T-helper 22 cell (primary cell): ENCODE measurements around the gene GPR4.
"Not testable (repeated sequence)": the region's sequence is repeated elsewhere in the genome, so short reads cannot be mapped to it uniquely, and the experiment has no call there.

Experiments used
- DNase-seq: peaks from one replicate; pipeline ENCODE4 v3.0.0-alpha.2; 2020; ENCODE audit warnings: low read depth

Gene GPR4

DNA sequence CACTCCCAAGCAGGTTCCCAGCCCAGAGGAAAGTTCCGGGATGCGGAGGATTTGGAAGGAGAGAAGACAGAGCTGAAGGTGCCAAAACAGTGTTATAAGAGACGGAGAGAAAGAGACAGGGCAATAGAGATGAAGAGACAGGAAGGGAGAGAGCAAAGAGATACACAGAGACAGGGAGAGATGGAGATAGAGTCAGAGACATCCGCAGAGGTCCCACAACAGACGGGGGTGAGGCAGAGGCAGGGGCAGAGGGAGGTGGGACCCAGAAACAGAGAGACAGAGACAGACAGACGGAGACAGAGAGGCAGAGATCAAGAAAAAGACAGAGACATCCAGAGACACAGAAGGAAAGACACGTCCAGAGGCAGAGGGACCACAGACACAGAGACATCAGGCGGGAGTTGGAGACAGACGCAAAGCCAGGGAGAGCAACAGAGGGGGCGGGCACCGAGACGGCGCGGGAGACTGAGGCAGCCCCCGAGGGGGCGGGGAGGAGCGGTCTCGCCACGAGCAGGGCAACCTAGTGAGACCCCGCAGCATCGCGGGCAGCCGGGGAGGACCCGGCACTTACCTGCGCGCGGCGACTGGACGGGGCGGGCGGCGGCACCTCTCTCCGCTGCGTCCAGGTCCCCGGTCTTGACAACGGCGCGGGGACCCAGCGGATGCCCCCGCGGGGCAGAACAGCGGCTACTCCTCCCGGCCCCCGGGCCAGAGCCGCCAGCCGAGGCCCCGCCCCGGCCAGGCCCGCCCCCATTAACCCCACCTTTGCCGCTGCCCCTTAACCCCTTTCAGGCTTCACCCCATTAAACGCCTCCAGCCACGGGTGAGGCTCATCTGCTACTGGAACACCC, at the start of gene GPR4:
TSS of gene GPR4 (minus strand) at position 689 of the 851 bp plus-strand sequence. CDS start 10,346 bp downstream, outside the sequence.
- DNase-seq, result no peak

DNA sequence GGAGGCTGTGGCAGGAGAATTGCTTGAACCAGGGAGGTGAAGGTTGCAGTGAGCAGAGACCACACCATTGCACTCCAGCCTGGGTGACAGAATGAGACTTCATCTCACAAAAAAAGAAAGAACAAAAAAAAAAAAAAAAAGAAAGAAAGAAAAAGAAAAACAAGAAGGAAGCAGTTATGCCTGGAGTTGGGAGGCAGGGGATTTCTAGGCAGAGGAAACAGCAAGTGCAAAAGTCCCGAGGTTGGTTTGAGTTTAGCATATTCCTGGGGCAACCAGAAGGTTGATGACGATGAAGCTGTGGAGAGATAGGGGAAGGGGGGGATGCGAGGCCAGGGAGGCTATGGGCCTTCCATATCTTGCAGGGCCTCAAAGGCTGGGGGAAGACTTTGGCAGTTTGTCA, 48.7 kb upstream of the GPR4 start:
- DNase-seq, result no peak

DNA sequence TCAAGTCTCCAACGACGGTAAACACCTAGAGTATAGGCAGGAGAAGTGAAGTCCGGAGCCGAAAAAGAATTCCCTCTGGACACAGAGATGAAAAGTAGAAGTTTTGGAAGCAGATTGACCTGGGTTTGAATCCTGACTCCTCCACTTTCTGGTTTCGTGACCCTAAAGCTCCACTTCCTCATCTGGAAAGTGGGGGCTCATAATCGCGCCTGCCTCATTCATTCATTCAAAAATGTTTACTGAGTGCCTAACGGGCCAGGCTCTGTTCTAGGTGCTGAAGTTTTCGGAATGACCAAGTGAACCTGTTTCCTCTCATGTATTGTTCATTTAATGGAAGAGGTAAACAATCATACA, 44.3 kb upstream of the GPR4 start:
- DNase-seq, result no peak

DNA sequence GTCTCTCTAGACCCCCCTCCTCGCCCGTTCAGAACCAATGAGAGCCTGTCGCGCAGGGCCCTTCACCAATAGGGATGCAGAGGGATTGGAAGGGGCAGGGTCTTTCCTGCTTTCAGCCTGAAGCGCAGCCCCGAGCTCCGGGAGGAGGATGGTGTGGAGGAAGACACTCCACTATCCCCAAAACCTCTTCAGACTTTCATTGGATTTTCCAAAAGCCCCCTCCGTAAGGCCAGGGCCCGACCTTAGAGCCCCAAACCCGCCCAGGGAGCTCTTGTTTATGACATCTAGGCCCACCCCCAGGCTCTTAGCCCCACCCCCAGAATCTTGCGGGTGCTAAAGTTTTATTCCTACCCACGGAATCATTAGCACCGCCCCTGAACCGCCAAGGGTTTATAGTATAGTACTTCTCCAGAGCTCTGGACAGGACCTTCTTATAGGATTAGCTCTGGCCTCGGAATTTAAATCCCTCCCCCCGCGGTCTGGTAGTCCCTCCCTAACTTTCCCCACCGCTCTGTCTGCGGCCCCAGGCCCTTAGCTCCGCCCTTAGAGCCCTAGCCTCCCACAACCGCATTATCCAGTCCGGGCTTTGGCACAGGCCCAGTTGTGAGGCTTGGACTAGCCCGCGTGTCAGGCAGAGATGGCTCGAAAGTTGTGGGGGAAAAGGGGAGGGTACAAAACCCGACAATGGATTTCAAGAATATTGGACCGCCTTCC, 43.8 kb upstream of the GPR4 start:
- DNase-seq, result peak; percentile 61

DNA sequence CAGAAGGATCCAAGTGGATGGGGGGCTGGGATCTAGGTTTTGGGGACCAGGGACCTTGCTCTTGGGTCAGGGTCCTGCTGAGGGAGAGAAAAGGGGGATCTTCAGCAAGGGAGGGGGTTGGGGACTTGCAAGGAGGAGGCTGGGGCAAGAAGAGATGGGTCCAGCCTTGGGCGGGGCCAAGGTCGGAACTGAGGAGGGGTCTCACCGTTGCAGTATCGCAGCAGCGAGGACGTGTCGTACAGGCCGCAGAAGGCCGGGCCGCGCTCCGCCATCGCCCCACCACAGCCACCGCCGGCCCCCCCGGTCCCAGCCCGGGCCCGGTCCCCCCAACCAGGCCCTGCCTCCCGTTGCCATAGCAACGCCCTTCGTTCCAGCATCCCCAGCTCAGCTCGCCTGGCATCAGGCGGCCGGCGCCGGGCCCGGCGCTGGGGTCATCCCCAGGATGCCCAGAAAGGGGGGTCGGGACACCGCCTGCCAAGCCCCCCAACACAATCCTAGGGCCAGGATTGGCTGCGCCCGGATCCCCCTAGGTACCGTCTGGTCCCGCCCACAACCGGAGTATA, 43.1 kb upstream of the GPR4 start:
- no peak for DNase-seq

DNA sequence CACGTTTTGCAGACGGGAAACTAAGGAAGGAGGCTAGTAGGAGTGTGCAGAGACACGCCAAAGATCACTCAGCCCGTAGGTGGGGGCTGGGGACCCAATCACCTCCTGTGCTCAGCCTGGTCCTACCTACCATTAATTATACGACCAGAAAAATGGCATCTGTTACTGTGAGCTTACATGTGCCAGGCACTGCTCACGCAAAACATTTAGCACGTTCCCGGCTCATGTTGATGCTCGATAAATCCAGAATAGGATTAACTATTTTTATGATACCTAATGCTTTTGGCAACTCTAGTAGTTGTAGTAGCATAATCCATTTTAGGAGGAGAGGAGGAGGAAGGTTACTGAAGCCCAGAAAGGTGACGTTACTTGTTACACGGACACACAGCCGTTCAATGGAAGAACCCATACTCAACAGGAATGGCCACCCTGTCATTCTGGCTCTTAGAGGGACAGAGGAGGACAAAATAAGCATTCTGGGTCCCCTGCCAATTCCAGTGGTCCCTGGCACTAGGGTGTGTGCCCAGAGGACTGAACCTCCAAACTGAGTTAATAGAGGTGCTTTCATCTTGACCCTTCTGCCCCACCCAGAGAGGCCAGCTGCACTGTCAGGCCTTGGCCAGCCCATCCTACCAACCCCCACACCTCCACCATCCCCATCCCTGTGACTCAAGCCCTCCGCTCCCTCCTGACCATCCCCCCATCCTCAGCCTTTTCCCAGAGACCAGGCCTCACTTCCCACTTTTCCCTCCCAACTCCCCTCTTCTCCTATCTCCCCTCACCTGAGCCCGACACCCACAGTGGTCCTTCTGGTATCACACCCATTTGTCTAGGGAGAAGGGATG, 42.1 kb upstream of the GPR4 start:
- no peak for DNase-seq

DNA sequence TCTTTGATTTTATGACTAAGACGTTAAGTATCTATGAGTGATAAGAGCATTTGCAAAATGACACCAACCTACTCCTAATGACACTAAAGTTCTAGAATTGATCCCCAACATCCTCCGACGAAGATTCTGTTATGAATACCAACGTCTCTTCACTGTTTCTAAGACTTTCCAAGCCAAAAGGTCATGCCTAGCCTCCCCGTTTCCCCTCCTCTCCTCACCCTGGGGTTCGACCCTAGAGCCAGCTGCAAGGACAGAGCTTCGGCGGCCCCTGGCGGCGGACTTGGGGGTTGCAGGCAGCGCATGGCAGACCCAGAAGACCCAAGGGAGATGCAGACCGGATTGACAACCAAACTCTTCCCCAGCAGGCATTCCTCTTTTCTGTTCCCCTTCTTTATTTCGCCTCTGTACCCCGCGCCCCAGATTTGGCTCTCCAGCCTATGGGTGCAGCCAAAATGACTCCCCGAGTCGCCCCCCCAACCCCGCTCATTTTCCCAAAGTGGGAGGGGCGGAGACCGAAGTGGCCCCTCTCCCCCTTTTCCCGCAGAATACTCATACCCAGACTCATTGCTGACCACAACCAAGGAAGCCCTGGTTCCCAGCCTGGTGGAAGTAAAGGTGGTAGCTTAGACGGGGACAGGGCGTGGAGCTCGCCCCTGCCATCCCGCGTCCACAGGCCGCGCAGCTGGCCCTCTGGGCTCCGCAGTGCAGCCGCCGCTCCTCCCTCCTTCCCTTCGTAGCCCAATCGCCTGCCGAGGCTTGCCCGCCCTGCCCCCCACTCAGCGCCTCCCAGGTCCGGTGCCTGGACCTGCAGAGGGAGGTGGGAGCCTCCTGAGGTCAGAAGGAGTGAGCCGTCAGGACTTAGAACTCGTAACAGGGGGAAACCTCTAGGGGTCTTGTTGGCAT, 41.3 kb upstream of the GPR4 start:
- peak; percentile 60 for DNase-seq

DNA sequence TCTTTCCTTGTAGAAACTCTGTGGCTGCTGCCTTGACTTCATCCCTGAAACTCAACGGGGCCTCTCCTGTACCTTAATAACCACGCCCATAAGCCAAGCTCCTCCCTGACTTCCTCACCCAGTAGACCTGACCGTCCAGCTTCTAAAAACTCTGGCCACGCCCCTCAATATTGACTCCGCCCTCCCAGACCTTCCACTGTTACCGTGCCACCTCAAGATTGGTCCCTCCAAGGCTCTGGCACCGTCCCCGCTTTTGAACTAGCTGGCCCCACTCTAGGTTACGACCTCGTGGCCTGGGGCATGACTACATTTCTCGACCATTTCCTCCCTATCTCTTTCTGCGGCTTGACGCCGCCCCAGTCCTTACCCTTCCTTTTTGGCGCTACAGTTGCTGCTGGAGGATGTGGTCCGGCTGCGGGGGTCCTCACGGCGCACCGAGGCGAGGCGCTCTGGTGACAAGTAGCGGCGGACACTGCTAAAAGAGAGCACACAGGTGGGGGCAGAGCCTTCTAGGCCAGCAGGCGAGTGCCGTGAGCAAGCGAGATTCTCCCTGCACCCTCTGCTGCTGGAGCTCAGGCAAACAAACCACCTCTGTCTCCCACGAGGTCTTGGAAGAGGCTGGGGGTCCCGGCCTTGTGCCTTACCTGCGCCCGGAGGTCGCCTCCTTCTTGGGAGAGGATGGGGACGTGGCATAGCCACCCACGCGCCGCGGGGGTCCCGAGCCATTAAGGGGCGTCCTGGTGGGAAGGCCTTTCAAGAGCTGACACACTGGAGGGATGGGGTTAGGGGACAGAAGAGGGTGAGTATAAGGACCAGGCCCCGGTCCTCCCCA, 39.5 kb upstream of the GPR4 start:
- peak; percentile 43 for DNase-seq

DNA sequence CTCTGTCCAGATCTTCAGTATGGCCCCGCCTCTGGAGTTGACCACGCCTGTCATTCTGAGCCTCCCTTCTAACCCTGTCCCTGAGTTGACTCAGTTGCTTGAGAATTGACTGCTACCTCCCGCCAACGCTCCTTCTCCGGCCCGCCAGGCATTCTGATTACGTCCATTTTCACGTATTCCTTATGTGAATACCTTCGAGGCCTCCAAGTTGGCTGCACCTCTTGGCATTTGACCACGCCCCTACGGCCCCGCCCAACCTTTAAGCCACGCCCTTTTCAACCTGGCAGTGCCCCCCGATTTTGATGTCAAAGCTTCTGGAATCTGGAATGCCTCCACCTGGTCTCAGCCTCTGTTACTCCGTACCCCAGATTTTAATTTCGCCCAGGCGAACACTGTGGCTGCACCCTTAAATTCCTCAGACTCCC, 38.8 kb upstream of the GPR4 start:
- no peak for DNase-seq

DNA sequence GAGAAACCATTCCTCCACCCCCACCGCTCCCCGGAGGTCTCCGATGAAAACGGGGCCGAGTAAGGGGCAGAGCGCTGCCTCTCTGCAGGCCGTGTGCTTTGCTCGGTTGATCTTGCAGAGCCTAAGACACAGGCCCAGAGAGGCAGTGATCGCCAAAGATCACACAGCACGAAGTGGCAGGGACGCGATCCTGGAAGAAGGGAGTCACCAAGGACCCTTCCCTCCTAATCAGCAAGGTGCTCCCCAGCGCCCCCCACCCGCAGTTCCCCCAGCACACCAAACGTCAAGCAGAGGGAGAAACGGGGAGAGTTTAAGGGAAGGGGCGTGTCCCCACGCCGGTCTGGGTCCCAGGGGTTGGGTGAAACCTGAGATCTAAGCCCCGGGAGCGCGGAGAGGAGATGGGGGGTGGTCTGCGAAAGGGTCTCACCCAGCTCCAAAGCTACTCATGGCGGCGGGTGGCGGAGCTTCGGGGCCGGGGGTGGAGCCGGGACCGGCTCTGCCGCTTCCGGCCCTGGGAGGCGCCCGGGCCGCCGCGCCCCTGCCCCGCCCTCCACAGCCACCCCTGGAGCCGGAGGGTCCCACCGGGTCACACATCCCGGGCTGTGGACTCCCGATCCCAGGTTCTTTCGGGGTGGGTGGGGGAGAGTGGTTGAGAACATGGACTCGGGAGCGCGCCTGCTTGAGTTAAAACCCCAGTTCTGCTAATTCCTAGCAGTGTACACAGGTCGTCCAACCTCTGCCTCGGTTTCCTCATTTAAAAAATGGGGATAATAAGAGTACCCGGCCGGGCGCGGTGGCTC, 37.1 kb upstream of the GPR4 start, which contains the start of gene EML2:
TSS of gene EML2 (minus strand) at position 468 of the 800 bp plus-strand sequence. CDS start at position 447, 21 bp downstream.
- peak; percentile 30 for DNase-seq

DNA sequence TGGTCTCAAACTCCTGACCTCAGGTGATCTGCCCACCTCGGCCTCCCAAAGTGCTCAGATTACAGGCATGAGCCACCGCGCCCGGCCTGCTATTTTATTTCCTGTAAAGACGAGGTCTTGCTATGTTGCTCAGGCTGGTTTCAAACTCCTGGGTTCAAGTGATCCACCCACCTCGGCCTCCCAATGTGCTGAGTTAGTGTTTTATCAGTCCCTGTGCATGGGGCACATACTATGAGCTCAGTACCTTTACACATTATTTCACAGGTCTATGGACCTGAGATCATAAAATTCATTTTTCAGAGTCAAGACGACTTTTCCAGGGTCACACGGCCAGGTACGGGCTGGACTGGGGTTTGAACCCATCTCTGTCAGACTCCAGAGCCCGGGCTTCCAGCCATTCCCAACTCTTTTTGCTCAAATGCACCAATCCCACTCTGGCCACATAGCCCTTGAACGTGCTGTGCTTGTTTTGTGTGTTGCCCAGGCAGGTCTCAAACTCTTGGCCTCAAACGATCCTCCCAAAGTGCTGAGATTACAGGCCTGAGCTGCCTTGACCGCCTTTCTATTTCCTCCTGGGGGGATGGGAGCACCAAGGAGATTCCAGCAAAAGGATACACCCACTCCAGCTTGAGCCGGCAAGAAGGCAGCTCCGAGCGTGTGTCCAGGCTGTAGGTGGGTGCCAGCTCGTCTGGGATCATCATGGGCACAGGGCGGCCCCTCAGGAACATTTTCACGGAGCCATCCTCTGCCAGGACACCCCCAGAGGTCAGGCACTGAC, 36.1 kb upstream of the GPR4 start:
- DNase-seq, result no peak

DNA sequence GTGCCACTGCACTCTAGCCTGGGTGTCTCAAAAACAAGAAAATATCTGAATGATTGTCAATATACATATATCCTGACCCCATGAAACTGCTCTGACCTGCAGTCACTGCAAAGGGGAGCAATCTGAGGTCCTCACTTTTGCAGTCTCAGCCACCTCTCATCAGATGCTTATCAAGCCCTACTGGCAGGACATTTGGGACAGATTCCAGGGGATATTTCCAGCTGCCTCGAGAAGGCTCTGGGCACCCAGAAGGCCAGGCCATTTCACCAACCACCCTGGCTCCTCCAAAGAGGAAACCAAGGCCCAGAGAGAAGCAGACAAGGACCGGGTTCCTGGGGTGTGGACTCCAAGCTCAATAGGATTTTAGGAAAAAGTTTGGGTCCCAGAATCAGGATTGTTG, 34.9 kb upstream of the GPR4 start:
- no peak for DNase-seq

DNA sequence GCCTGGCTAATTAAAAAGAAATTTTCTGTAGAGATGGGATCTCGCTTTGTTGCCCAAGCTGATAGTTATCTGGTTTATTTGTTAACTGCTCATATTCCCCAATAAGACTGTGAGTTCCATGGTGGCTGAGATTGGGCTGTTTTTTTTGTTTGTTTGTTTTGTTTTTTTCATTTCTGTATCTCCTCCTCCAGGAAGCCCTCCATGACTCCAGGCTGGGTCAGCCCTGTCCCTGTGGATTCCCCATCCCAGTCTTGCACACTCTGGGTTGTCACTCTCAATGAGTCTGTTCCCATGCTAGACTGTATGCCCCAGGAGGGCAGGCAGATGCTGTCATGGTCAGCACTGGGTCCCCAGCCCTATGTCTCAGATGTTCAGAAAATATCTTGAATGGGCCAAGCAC, 34.3 kb upstream of the GPR4 start:
- DNase-seq, result no peak

DNA sequence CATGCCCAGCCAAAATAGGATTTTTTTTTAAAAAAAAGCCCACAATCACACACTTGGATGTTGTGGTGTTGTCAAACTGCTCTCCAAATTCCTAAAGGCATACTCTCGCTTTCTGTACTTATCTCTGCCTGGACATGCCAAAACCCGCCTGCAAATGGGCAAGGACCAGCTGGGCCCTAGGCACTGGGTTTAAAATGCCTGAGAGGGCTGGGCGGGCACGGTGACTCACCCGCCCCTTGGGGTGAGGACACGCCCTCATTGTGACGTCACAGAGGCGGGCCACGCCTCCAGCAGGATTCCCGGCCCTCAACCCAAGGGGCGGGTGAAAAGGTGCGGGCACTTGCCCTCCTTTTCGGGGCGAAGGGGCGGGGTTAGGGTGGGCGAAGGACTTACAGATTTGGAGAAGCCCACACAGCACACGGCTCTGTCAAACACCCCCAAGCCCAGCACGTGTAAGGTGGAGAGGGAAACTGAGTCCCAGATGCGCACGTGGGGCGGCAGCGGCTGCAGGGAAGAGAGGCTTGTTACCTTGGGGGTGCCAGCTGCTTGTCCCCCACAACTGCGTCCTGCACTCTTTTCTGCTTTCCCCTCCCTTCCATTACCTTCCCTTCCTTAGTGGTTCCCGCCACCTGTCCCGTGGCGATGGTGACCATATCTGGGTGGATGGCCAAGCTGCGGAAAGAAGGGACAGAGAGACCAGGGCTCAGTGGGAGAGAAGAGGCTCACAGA, 30.6 kb upstream of the GPR4 start:
- no peak for DNase-seq

DNA sequence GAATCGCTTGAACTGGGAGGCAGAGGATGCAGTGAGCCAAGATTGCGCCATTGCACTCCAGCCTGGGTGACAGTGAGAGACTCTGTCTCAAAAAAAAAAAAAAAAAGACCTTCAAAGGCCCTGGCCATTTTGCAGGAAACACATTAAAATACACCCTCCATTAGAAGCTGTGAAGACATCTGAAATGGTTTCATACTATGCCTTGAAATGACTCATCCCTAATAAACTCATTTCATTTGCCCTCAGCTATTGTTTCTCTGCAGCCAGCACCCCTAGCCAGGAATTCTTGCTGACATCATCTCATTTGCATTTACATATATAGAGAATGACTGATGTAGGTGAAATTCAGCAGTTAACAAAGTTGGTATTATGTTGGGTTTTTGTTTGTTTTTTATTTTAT, 28.5 kb upstream of the GPR4 start:
- DNase-seq, result no peak

DNA sequence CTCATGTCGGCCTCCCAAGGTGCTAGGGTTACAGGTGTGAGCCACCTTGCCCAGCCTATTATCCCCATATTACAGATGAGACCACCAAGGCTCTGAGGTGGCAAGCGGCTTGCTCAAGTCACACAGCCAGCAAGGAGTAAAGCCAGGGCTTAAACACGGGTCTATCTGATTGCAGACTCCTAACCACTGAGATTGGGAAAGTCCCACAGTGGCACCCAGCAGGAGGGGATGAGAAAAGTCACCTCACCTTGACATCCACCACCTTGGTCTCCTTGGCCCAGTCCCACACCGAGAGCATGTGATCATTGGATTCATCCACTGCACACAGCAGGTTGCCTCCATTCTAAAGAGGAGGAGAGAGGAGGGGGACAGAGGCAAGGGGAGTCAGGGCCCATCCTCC, 27.7 kb upstream of the GPR4 start:
- DNase-seq, result no peak

DNA sequence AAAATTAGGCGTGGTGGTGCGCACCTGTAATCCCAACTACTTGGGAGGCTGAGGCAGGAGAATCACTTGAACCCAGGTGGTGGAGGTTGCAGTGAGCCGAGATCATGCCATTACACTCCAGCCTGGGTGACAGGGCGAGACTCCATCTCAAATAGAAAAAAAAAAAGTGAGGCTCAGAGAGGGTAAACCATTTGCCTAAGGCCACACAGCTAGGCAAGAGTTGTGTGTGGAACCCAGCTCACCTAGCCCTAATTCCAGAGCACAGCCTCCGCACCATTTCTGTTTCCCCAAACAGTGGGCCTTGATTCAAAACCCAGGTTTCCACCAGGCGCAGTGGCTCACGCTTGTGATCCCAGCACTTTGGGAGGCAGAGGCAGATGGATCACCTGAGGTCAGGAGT, 26.2 kb upstream of the GPR4 start:
- not testable (repeated sequence) for DNase-seq

DNA sequence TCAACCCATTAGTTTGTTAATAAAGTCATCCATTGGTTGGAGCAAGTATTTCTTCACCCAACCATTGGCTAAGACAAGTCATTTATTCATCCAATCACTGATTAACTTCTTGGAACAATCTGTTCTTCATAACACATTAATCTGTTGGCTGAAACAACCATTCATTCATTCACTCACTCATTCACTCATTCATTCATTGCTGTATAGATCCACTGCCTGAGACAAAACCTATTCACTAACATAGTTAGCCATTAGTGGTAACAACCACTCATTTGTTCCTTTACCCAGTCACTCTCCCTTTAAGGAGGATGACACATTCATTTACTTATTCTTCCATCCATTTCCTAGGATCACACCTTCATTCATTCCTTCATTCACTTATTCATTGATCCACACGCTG, 22.0 kb upstream of the GPR4 start:
- DNase-seq, result no peak
